RWPE2 (cell line): ENCODE data around the gene CHCHD5.

Experiments used
- ATAC-seq: fragments of 200-7000 bp; cut with Tn5 transposase; 3 replicates; pipeline ENCODE4 v1.9.1; 2021; ENCODE audit warnings: low read depth
- DNase-seq: peaks from one replicate; pipeline ENCODE4 v3.0.0-alpha.2; 2020; ENCODE audit warnings: low spot score
- H3K27ac ChIP-seq: fragments of 450-650 bp; 2 replicates; pipeline ENCODE4 v1.5.1; 2017; ENCODE audit warnings: mild to moderate bottlenecking; ENCODE audit not compliant: poor library complexity, severe bottlenecking
- H3K27me3 ChIP-seq: fragments of 250-450 bp; sonication (Bioruptor Pico); 2 replicates; pipeline ENCODE4 v1.5.1; 2021; ENCODE audit warnings: mild to moderate bottlenecking, moderate library complexity; ENCODE audit not compliant: insufficient read depth, poor library complexity, severe bottlenecking
- H3K36me3 ChIP-seq: fragments of 250-450 bp; sonication (Bioruptor Pico); 2 replicates; pipeline ENCODE4 v1.5.1; 2020; ENCODE audit warnings: low read depth, mild to moderate bottlenecking, moderate library complexity
- H3K4me1 ChIP-seq: fragments of 250-450 bp; sonication (Bioruptor Pico); 2 replicates; pipeline ENCODE4 v1.5.1; 2021; ENCODE audit warnings: mild to moderate bottlenecking, moderate library complexity; ENCODE audit not compliant: insufficient read depth, poor library complexity, severe bottlenecking
- H3K4me3 ChIP-seq: fragments of 250-450 bp; sonication (Bioruptor Pico); 2 replicates; pipeline ENCODE4 v1.5.1; 2021; ENCODE audit warnings: mild to moderate bottlenecking, moderate library complexity; ENCODE audit not compliant: severe bottlenecking
- H3K9me3 ChIP-seq: fragments of 250-450 bp; sonication (Bioruptor Pico); 2 replicates; pipeline ENCODE4 v1.5.1; 2021; ENCODE audit warnings: mild to moderate bottlenecking, moderate library complexity; ENCODE audit not compliant: severe bottlenecking
- TF ChIP-seq, protein P1 (sequence below): fragments of 450-650 bp; IDR thresholded peaks from one replicate; pipeline ENCODE4 v1.5.1; 2017; ENCODE audit warnings: mild to moderate bottlenecking, moderate library complexity; ENCODE audit not compliant: poor library complexity, severe bottlenecking

The CHCHD5 gene

DNA sequence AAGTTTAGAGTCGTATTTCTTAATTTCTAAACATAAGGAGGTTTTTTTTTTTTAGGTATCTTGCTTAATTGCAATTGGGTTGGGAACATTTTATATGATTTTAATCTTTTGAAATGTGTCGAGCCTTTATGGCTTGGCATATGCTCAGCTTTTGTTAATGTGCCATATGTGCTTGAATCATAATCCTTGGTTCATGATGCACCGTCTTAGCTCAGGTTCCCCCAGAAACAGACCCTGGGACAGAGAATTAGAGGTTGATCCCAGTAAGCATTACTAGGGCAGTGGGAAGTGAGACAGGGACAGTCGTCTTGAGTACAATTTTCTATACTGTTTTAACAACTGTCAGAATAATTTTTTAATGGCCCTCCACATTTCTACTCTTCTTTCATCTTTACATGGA, 9.3 kb downstream of the CHCHD5 start:
- Histone ChIP-seq H3K4me1 (no peaks in the 10 kb centered on the region), H3K27ac (no peak overlapping the region), H3K36me3 (0 out of 2 replicates have a peak, but pooled peaks cover 2% of the 10 kb centered on the region), H3K27me3 (no peaks in the 10 kb centered on the region), H3K4me3 (no peak overlapping the region), H3K9me3 (no peaks in the 10 kb centered on the region)
- no peak for DNase-seq
- no peak for ATAC-seq
- TF ChIP-seq, protein P1, sequence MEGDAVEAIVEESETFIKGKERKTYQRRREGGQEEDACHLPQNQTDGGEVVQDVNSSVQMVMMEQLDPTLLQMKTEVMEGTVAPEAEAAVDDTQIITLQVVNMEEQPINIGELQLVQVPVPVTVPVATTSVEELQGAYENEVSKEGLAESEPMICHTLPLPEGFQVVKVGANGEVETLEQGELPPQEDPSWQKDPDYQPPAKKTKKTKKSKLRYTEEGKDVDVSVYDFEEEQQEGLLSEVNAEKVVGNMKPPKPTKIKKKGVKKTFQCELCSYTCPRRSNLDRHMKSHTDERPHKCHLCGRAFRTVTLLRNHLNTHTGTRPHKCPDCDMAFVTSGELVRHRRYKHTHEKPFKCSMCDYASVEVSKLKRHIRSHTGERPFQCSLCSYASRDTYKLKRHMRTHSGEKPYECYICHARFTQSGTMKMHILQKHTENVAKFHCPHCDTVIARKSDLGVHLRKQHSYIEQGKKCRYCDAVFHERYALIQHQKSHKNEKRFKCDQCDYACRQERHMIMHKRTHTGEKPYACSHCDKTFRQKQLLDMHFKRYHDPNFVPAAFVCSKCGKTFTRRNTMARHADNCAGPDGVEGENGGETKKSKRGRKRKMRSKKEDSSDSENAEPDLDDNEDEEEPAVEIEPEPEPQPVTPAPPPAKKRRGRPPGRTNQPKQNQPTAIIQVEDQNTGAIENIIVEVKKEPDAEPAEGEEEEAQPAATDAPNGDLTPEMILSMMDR, result no peak

DNA sequence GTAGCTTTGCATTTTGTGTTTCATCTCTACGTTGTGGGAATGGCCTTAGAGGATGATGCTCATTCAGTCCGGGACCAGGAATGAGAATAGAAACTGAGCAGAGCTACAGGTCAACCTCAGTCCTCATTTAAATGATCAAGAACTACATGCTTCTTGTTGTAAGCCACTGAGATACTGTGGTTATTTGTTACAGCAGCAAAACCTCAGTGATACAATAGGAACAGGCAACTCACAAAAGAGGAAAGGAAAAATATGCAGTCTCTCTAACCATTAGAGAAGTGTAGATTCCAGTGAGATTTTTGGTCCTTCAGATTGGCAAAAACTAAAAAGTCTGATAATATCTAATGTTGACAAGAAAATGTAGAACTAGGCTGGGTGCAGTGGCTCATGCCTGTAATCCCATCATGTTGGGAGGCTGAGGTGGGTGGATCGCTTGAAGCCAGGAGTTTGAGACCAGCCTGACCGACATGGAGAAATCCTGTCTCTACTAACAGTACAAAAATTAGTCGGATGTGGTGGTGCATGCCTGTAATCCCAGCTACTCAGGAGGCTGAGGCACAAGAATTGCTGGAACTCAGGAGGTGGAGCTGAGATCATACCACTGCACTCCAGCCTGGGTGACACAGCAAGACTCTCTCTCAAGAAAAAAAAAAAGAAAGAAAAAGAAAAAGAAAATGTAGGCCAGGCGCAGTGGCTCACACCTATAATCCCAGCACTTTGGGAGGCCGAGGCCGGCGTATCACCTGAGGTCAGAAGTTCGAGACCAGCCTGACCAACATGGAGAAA, 13.3 kb downstream of the CHCHD5 start:
- Histone ChIP-seq H3K4me1 (peaks cover 14% of the 10 kb centered on the region), H3K9me3 (no peaks in the 10 kb centered on the region), H3K4me3 (no peak overlapping the region), H3K27ac (no peak overlapping the region), H3K36me3 (no peaks in the 10 kb centered on the region), H3K27me3 (no peaks in the 10 kb centered on the region)
- TF ChIP-seq, protein P1, result no peak
- ATAC-seq (no peak), DNase-seq (no peak)

DNA sequence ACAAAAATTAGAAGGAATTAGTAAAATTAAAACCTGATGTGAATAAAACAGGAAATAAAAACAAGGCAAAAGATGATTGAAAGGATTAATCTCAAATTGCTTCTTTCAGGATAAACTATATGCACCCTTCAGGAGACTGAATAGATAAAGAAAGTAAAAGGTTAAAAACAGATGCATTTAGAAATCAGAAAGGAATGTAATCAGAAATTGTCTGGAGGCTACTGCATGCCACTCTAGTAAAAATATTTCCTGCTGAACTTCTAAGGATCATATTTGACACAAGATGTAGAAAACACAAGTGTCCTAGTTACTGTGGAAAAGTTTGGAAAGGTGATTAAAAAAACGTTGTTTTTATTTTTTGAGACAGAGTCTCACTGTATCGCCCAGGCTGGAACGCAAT, 16.2 kb downstream of the CHCHD5 start:
- TF ChIP-seq, protein P1, result no peak
- no peak for ATAC-seq
- H3K27me3 ChIP-seq, result no peaks in the 10 kb centered on the region
- no peaks in the 10 kb centered on the region for H3K36me3 ChIP-seq
- H3K4me1 ChIP-seq, result peaks cover 14% of the 10 kb centered on the region
- no peak overlapping the region for H3K27ac ChIP-seq
- H3K4me3 ChIP-seq, result no peak overlapping the region
- DNase-seq, result no peak
- no peaks in the 10 kb centered on the region for H3K9me3 ChIP-seq

DNA sequence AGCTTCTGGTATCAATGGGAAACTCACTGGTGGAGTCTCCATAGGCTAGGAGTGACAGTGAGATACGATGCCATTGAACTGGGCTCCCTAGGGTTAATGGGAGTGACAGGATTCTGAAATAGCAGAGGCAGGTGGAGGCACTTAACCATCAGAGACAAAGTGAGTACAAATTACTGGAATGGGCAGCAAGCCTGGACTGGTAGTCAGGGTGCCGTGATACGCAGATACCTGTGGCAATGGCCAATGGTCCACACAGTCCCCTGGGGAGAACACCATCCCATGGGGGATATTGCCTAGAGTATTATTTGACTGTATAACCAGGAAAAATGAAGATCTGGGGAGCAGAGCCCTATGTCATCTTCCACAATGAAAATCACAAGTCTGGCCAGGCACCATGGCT, 17.3 kb downstream of the CHCHD5 start:
- no peak overlapping the region for H3K27ac ChIP-seq
- H3K27me3 ChIP-seq, result no peaks in the 10 kb centered on the region
- H3K4me3 ChIP-seq, result no peak overlapping the region
- ATAC-seq, result no peak
- no peak for DNase-seq
- H3K9me3 ChIP-seq, result no peaks in the 10 kb centered on the region
- TF ChIP-seq, protein P1, result no peak
- H3K36me3 ChIP-seq, result no peaks in the 10 kb centered on the region
- H3K4me1 ChIP-seq, result peaks cover 14% of the 10 kb centered on the region

DNA sequence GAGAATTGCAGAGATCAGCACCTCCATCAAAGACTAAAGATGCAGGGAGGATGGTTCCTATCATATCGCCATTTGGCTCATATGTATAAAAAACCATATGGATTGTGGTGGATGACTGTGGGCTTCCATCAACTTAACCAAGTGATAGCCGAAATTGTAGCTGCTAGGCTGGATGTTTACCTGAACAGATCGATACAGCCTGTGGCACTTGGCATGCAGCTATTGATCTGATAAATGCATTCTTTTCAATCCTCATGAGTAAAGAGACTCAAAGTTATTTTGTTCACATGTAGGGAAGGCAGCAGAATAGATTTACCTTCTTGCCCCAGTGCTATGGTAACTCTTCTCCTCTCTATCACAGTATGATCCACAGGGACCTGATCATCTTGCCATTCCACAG, 18.5 kb downstream of the CHCHD5 start:
- no peak overlapping the region for H3K27ac ChIP-seq
- no peak for DNase-seq
- TF ChIP-seq, protein P1, result no peak
- no peak for ATAC-seq
- H3K4me1 ChIP-seq, result peaks cover 14% of the 10 kb centered on the region
- H3K9me3 ChIP-seq, result no peaks in the 10 kb centered on the region
- H3K27me3 ChIP-seq, result no peaks in the 10 kb centered on the region
- no peak overlapping the region for H3K4me3 ChIP-seq
- no peaks in the 10 kb centered on the region for H3K36me3 ChIP-seq
